MM.1S (cell line): Measurements from ENCODE around the gene SNHG17.
"Not testable (repeated sequence)": the region's sequence is repeated elsewhere in the genome, so short reads cannot be mapped to it uniquely, and the experiment has no call there.

Source experiments
- DNase-seq: peaks from one replicate; pipeline ENCODE4 v3.0.0-alpha.2; 2015
- H2AFZ ChIP-seq: fragments of 300-600 bp; sonication (generic); 2 replicates; pipeline ENCODE4 v1.6.0; 2016; ENCODE audit warnings: antibody characterized with exemption, low read length
- H3F3A ChIP-seq: fragments of 300-600 bp; sonication (generic); 2 replicates; pipeline ENCODE4 v1.6.1; 2016; ENCODE audit warnings: mild to moderate bottlenecking, antibody characterized with exemption, low read length, moderate library complexity, mixed read lengths; ENCODE audit not compliant: insufficient read depth
- H3K27ac ChIP-seq: fragments of 300-600 bp; sonication (generic); 2 replicates; pipeline ENCODE4 v1.5.1; 2016; ENCODE audit warnings: mild to moderate bottlenecking, low read length
- H3K27me3 ChIP-seq: fragments of 300-600 bp; sonication (generic); replicated peaks from 2 replicates; pipeline ENCODE4 v1.6.0; 2016; ENCODE audit warnings: low read length; ENCODE audit not compliant: insufficient read depth
- H3K36me3 ChIP-seq: fragments of 300-600 bp; sonication (generic); replicated peaks from 2 replicates; pipeline ENCODE4 v1.6.1; 2016; ENCODE audit warnings: mild to moderate bottlenecking, low read length, mixed read lengths; ENCODE audit not compliant: insufficient read depth
- H3K4me1 ChIP-seq: fragments of 300-600 bp; sonication (generic); 2 replicates; pipeline ENCODE4 v1.6.1; 2016; ENCODE audit warnings: low read length, mixed read lengths
- H3K4me2 ChIP-seq: fragments of 300-600 bp; sonication (generic); 2 replicates; pipeline ENCODE4 v1.6.0; 2016; ENCODE audit warnings: low read depth, low read length
- H3K4me3 ChIP-seq: fragments of 300-600 bp; sonication (generic); 2 replicates; pipeline ENCODE4 v1.5.1; 2016; ENCODE audit warnings: low read length, mixed read lengths
- H3K79me2 ChIP-seq: fragments of 300-600 bp; sonication (generic); 2 replicates; pipeline ENCODE4 v1.6.1; 2016; ENCODE audit warnings: mixed run types, low read length, mixed read lengths
- H3K9ac ChIP-seq: fragments of 300-600 bp; sonication (generic); 2 replicates; pipeline ENCODE4 v1.6.1; 2016; ENCODE audit warnings: low read length, mixed read lengths
- H3K9me2 ChIP-seq: fragments of 300-600 bp; sonication (generic); replicated peaks from 2 replicates; pipeline ENCODE4 v1.6.1; 2016; ENCODE audit warnings: mild to moderate bottlenecking, low read length, mixed read lengths; ENCODE audit not compliant: insufficient read depth
- H3K9me3 ChIP-seq: fragments of 300-600 bp; sonication (generic); replicated peaks from 2 replicates; pipeline ENCODE4 v1.6.1; 2016; ENCODE audit warnings: mild to moderate bottlenecking, low read length, mixed read lengths; ENCODE audit not compliant: insufficient read depth
- H4K20me1 ChIP-seq: fragments of 300-600 bp; sonication (generic); 2 replicates; pipeline ENCODE4 v1.6.1; 2016; ENCODE audit warnings: mild to moderate bottlenecking, low read length, moderate library complexity, mixed read lengths; ENCODE audit not compliant: insufficient read depth
- CTCF ChIP-seq: fragments of 300-600 bp; sonication (generic); IDR thresholded peaks from 2 replicates; pipeline ENCODE4 v1.5.1; 2016; ENCODE audit warnings: antibody characterized with exemption, low read length, mixed read lengths
- EZH2 ChIP-seq: fragments of 300-600 bp; sonication (generic); optimal IDR thresholded peaks from 2 replicates; pipeline ENCODE3; 2017; ENCODE audit warnings: low read depth, mild to moderate bottlenecking, antibody characterized with exemption, low read length, mixed read lengths
- EZH2phosphoT487 ChIP-seq: fragments of 300-600 bp; sonication (generic); IDR thresholded peaks from 2 replicates; pipeline ENCODE4 v1.6.1; 2018; ENCODE audit warnings: antibody characterized with exemption, low read length

The SNHG17 gene

GRCh38 chr20:38471245-38471644, 36.1 kb upstream of the SNHG17 start:
- Histone ChIP-seq H3K36me3 (no peaks in the 10 kb centered on the region), H3K4me1 (peaks cover 13% of the 10 kb centered on the region; the same call in 1 of the 2 replicates), H3K9ac (no peak overlapping the region), H3K79me2 (peaks cover 33% of the 10 kb centered on the region), H3K4me2 (no peak overlapping the region), H4K20me1 (no peaks in the 10 kb centered on the region), H3K27me3 (peaks cover 4% of the 10 kb centered on the region; the same call in 1 of the 2 replicates), H3K4me3 (no peak overlapping the region), H3K27ac (no peak overlapping the region), H3F3A (peaks cover 4% of the 10 kb centered on the region; the same call in 1 of the 2 replicates), H3K9me2 (no peaks in the 10 kb centered on the region), H3K9me3 (no peaks in the 10 kb centered on the region), H2AFZ (no peak overlapping the region)
- DNase-seq, result no peak
- TF ChIP-seq EZH2phosphoT487, result no peak
- no peak for TF ChIP-seq CTCF
- TF ChIP-seq EZH2, result no peak

- no peaks in the 10 kb centered on the region for H3K79me2 ChIP-seq
- TF ChIP-seq EZH2phosphoT487, result no peak
- TF ChIP-seq CTCF, result no peak
- TF ChIP-seq EZH2, result no peak
- no peak overlapping the region for H2AFZ ChIP-seq
- no peaks in the 10 kb centered on the region for H3K9me3 ChIP-seq
- H3K36me3 ChIP-seq, result no peaks in the 10 kb centered on the region
- H3K27me3 ChIP-seq, result peaks cover 4% of the 10 kb centered on the region; the same call in 1 of the 2 replicates
- no peak overlapping the region for H3K27ac ChIP-seq
- H3K9ac ChIP-seq, result no peak overlapping the region
- H3K4me3 ChIP-seq, result no peak overlapping the region
- H3K9me2 ChIP-seq, result no peaks in the 10 kb centered on the region
- 0 out of 2 replicates have a peak, but pooled peaks cover 2% of the 10 kb centered on the region for H3K4me1 ChIP-seq
- H3K4me2 ChIP-seq, result no peak overlapping the region
- no peak for DNase-seq
- no peaks in the 10 kb centered on the region for H4K20me1 ChIP-seq
- H3F3A ChIP-seq, result peaks cover under 1% of the 10 kb centered on the region; the same call in 1 of the 2 replicates
These were observed 31.9 kb upstream of the SNHG17 start for GRCh38 chr20:38466983-38467382.

DNA sequence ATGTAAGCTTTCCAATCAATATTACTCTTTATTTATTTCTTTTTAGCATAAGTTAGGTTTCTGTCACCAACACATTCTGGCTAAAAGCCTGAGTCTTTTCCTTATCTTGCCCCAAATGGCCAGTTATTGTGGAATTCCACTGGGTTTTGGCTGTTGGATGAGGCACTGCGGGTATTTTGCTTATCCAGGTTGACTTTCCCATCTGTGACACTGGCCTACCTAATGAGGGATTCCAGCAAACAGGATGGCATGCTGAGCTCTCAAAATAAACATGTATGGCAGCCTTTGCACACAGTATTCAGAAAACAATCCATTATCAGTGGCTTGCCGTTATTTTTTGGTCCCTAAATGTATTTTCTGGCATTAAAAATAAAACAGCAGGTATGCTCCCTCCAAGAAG, 31.0 kb upstream of the SNHG17 start:
- Histone ChIP-seq H3K9ac (no peak overlapping the region), H3K4me2 (no peak overlapping the region), H3K27ac (no peak overlapping the region), H3K36me3 (no peaks in the 10 kb centered on the region), H3K9me3 (no peaks in the 10 kb centered on the region), H3K4me1 (no peaks in the 10 kb centered on the region), H3K9me2 (no peaks in the 10 kb centered on the region), H3K79me2 (no peaks in the 10 kb centered on the region), H4K20me1 (no peaks in the 10 kb centered on the region), H3F3A (no peaks in the 10 kb centered on the region), H3K27me3 (peaks cover 4% of the 10 kb centered on the region; the same call in 1 of the 2 replicates), H3K4me3 (no peak overlapping the region), H2AFZ (no peak overlapping the region)
- no peak for DNase-seq
- TF ChIP-seq EZH2 (no peak), EZH2phosphoT487 (no peak), CTCF (no peak)

GRCh38 chr20:38461569-38461968, 26.4 kb upstream of the SNHG17 start:
- not testable (repeated sequence) for H3K36me3 ChIP-seq, H3K4me1 ChIP-seq, H3F3A ChIP-seq, H3K9me2 ChIP-seq, H2AFZ ChIP-seq, DNase-seq, H3K27ac ChIP-seq, H4K20me1 ChIP-seq, H3K4me2 ChIP-seq, H3K9me3 ChIP-seq, H3K4me3 ChIP-seq, H3K9ac ChIP-seq, H3K27me3 ChIP-seq, H3K79me2 ChIP-seq

- H3K4me3 ChIP-seq, H3K9ac ChIP-seq, H3K9me3 ChIP-seq, H3K4me1 ChIP-seq, H3K27me3 ChIP-seq, H3K4me2 ChIP-seq, H4K20me1 ChIP-seq, H3K9me2 ChIP-seq, H3K79me2 ChIP-seq, DNase-seq, H3F3A ChIP-seq, H2AFZ ChIP-seq, H3K36me3 ChIP-seq, H3K27ac ChIP-seq: not testable (repeated sequence)
These were observed 26.0 kb upstream of the SNHG17 start for GRCh38 chr20:38461167-38461566.

DNA sequence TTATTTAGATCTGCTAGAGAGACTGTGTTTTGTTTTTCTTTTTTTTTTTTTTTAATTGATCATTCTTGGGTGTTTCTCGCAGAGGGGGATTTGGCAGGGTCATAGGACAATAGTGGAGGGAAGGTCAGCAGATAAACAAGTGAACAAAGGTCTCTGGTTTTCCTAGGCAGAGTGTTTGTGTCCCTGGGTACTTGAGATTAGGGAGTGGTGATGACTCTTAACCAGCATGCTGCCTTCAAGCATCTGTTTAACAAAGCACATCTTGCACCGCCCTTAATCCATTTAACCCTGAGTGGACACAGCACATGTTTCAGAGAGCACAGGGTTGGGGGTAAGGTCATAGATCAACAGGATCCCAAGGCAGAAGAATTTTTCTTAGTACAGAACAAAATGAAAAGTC, 25.5 kb upstream of the SNHG17 start:
- H3K4me2 ChIP-seq, H3K4me1 ChIP-seq, H3K9ac ChIP-seq, H3K9me2 ChIP-seq, DNase-seq, H3K36me3 ChIP-seq, H3K9me3 ChIP-seq, H3K27me3 ChIP-seq, H4K20me1 ChIP-seq, H3K79me2 ChIP-seq, H2AFZ ChIP-seq, H3K4me3 ChIP-seq, H3F3A ChIP-seq, H3K27ac ChIP-seq: not testable (repeated sequence)
